SK-N-SH (cell line): ENCODE data around the gene HEPN1. TPM values are rescaled to one million over a fixed set of nuclear protein-coding genes. Genes with fewer than 3 reads are reported as not detected.
A peak's percentile ranks its signal among the peaks of the same experiment; 100 is the strongest.

Experiments used
- CTCF ChIA-PET: fragments of 300-600, 350-600 bp; formaldehyde crosslinking; extraction: SDS; loops from one replicate; lab custom pipeline; 2021; lab: Yijun Ruan, JAX
- POLR2A ChIA-PET: fragments of 350-600 bp; sonication (Branson Sonifier 250); formaldehyde crosslinking; extraction: SDS; loops from one replicate; lab custom pipeline; 2020; ENCODE audit warnings: antibody characterized with exemption, inconsistent platforms; lab: Yijun Ruan, JAX
- DNase-seq: peaks from one replicate; pipeline ENCODE4 v3.0.0; 2012
- H2AFZ ChIP-seq: fragments of 200-600 bp; sonication (generic); 2 replicates; pipeline ENCODE4 v1.8.1; 2016; ENCODE audit warnings: antibody characterized with exemption, mild to moderate bottlenecking, low read depth
- H3F3A ChIP-seq: fragments of 200-600 bp; sonication (generic); replicated peaks from 2 replicates; pipeline ENCODE3; 2016; ENCODE audit warnings: antibody characterized with exemption, mild to moderate bottlenecking; ENCODE audit not compliant: insufficient read depth
- H3K27ac ChIP-seq, 2 experiments: fragments of 200-500 bp in 1 of 2; fragments of 200-600 bp in 1 of 2; sonication (Bioruptor generic) in 1 of 2; sonication (generic), shearing (Covaris generic) in 1 of 2; 2 replicates each; pipeline versions ENCODE4 v1.5.1 to v1.6.1; 2014 to 2016; ENCODE audit warnings: low read depth in 2 of 2, inconsistent platforms in 1 of 2, low read length in 1 of 2, mild to moderate bottlenecking in 1 of 2, mixed read lengths in 1 of 2
- H3K27me3 ChIP-seq: fragments of 200-600 bp; sonication (generic), shearing (Covaris generic); 2 replicates; pipeline ENCODE4 v1.6.1; 2016; ENCODE audit warnings: mixed run types; ENCODE audit not compliant: insufficient read depth
- H3K36me3 ChIP-seq, 2 experiments: fragments of 200-500 bp in 1 of 2; fragments of 200-600 bp in 1 of 2; sonication (Bioruptor generic) in 1 of 2; sonication (generic) in 1 of 2; replicated peaks in 1 of 2; 2 replicates each; pipeline versions ENCODE3 to v1.5.1; 2014 to 2016; ENCODE audit warnings: low read length in 1 of 2, mild to moderate bottlenecking in 1 of 2; ENCODE audit not compliant: insufficient read depth in 2 of 2, control insufficient read depth in 1 of 2
- H3K4me1 ChIP-seq, 2 experiments: fragments of 200-500 bp in 1 of 2; fragments of 200-600 bp in 1 of 2; sonication (Bioruptor generic) in 1 of 2; sonication (generic), shearing (Covaris generic) in 1 of 2; 2 replicates each; pipeline versions ENCODE4 v1.5.1 to v1.6.1; 2014 to 2016; ENCODE audit warnings: low read depth in 1 of 2, low read length in 1 of 2, mixed run types in 1 of 2; ENCODE audit not compliant: insufficient read depth in 2 of 2, control insufficient read depth in 1 of 2
- H3K4me2 ChIP-seq: fragments of 200-600 bp; sonication (generic), shearing (Covaris generic); 2 replicates; pipeline ENCODE4 v1.6.1; 2017; ENCODE audit warnings: mixed run types
- H3K4me3 ChIP-seq, 2 experiments: fragments of 200-500 bp in 1 of 2; fragments of 200-600 bp in 1 of 2; sonication (Bioruptor generic) in 1 of 2; sonication (generic), shearing (Covaris generic) in 1 of 2; 2 replicates each; pipeline versions ENCODE4 v1.5.1 to v1.8.1; 2014 to 2016; ENCODE audit warnings: low read depth in 2 of 2, inconsistent platforms in 1 of 2, low read length in 1 of 2, mild to moderate bottlenecking in 1 of 2, mixed read lengths in 1 of 2, moderate library complexity in 1 of 2
- H3K79me2 ChIP-seq: fragments of 200-600 bp; sonication (generic); 2 replicates; pipeline ENCODE4 v1.8.1; 2017; ENCODE audit warnings: mild to moderate bottlenecking; ENCODE audit not compliant: insufficient read depth
- H3K9ac ChIP-seq: fragments of 200-600 bp; sonication (generic); 2 replicates; pipeline ENCODE4 v1.6.1; 2017; ENCODE audit warnings: mixed run types
- H3K9me2 ChIP-seq: fragments of 200-600 bp; sonication (generic); 2 replicates; pipeline ENCODE4 v1.6.1; 2017; ENCODE audit warnings: mixed run types
- H3K9me3 ChIP-seq: fragments of 200-600 bp; sonication (generic); 2 replicates; pipeline ENCODE4 v1.6.1; 2017; ENCODE audit warnings: mixed run types, mild to moderate bottlenecking, moderate library complexity
- H4K20me1 ChIP-seq: fragments of 200-600 bp; sonication (generic); 2 replicates; pipeline ENCODE4 v1.6.1; 2017; ENCODE audit warnings: mild to moderate bottlenecking, mixed run types; ENCODE audit not compliant: insufficient read depth
- CHD2 ChIP-seq: fragments of 150-350 bp; IDR thresholded peaks from 2 replicates; pipeline ENCODE4 v1.6.1; 2018; ENCODE audit warnings: low read length; ENCODE audit not compliant: partially characterized antibody
- CTCF ChIP-seq: fragments of 200-600 bp; sonication (generic); IDR thresholded peaks from 2 replicates; pipeline ENCODE4 v1.6.1; 2017; ENCODE audit warnings: antibody characterized with exemption, mild to moderate bottlenecking, moderate library complexity
- ELF1 ChIP-seq: IDR thresholded peaks from 2 replicates; pipeline ENCODE4 v1.4.0; 2012
- EZH2phosphoT487 ChIP-seq: fragments of 200-600 bp; sonication (generic); IDR thresholded peaks from 2 replicates; pipeline ENCODE4 v1.6.1; 2017; ENCODE audit warnings: low read depth, mixed run types, mild to moderate bottlenecking, antibody characterized with exemption, moderate library complexity, borderline replicate concordance
- FOXJ3 ChIP-seq: sonication (generic); formaldehyde crosslinking; IDR thresholded peaks from 2 replicates; pipeline ENCODE4 v1.5.1; 2020; ENCODE audit warnings: mild to moderate bottlenecking, missing genetic modification reagents
- GABPA ChIP-seq: IDR thresholded peaks from 2 replicates; pipeline ENCODE4 v1.4.0; 2012; ENCODE audit warnings: low read depth, mild to moderate bottlenecking
- GATA2 ChIP-seq: sonication (generic); formaldehyde crosslinking; IDR thresholded peaks from 2 replicates; pipeline ENCODE4 v1.5.0; 2020; ENCODE audit warnings: mild to moderate bottlenecking, missing genetic modification reagents
- JUND ChIP-seq: IDR thresholded peaks from 2 replicates; pipeline ENCODE4 v1.4.0; 2012
- MAX ChIP-seq: IDR thresholded peaks from 2 replicates; pipeline ENCODE4 v1.4.0; 2012; ENCODE audit warnings: low read depth
- MEF2A ChIP-seq: IDR thresholded peaks from 2 replicates; pipeline ENCODE4 v1.4.0; 2012; ENCODE audit warnings: low read depth, borderline replicate concordance
- NFIC ChIP-seq: IDR thresholded peaks from 2 replicates; pipeline ENCODE4 v1.4.0; 2012; ENCODE audit warnings: borderline replicate concordance
- NRF1 ChIP-seq: IDR thresholded peaks from 2 replicates; pipeline ENCODE4 v1.6.1; 2012; ENCODE audit warnings: low read depth, mild to moderate bottlenecking, low read length
- SIN3A ChIP-seq: IDR thresholded peaks from 2 replicates; pipeline ENCODE4 v1.6.1; 2012; ENCODE audit warnings: low read depth, mild to moderate bottlenecking, low read length, moderate library complexity, borderline replicate concordance
- TAF1 ChIP-seq: IDR thresholded peaks from 2 replicates; pipeline ENCODE4 v1.6.1; 2012; ENCODE audit warnings: low read depth, mild to moderate bottlenecking, low read length, moderate library complexity, borderline replicate concordance
- TCF12 ChIP-seq: IDR thresholded peaks from 2 replicates; pipeline ENCODE4 v1.4.0; 2012
- USF1 ChIP-seq: IDR thresholded peaks from 2 replicates; pipeline ENCODE4 v1.4.0; 2012; ENCODE audit warnings: low read depth, borderline replicate concordance
- USF2 ChIP-seq: fragments of 150-350 bp; IDR thresholded peaks from 2 replicates; pipeline ENCODE4 v1.6.1; 2017; ENCODE audit warnings: antibody characterized with exemption, low read length, low read depth, borderline replicate concordance
- YY1 ChIP-seq: IDR thresholded peaks from 2 replicates; pipeline ENCODE4 v1.4.0; 2012; ENCODE audit warnings: low read depth, mild to moderate bottlenecking
- ZBTB33 ChIP-seq: IDR thresholded peaks from 2 replicates; pipeline ENCODE4 v1.4.0; 2012; ENCODE audit warnings: low read depth, borderline replicate concordance
- WGBS: methylation state at CpG from one replicate; pipeline ENCODE4 v1.1.6; 2017; ENCODE audit warnings: low lambda C conversion rate; 5-methylcytosine and 5-hydroxymethylcytosine counted together
- polyA plus RNA-seq, 3 experiments: library from polyadenylated mRNA; depleted of rRNA; stranded (reverse); fragments of >200 nt; gene quantifications; 2 replicates each; pipeline ENCODE4 v1.2.3, GENCODE V29; 2012

The HEPN1 gene
- polyA plus RNA-seq, 1 of the 3 experiments (the other 2 are of a cell fraction), result not detected

GRCh38 chr11:124896071-124896750, 22.8 kb upstream of the HEPN1 start:
- TF ChIP-seq SIN3A (no peak), CTCF (no peak), FOXJ3 (CRISPR knock-in tag) (no peak), USF1 (no peak), MEF2A (no peak), GATA2 (CRISPR knock-in tag) (no peak), USF2 (no peak), GABPA (no peak), TAF1 (no peak), JUND (no peak), NRF1 (no peak), MAX (no peak), EZH2phosphoT487 (no peak), TCF12 (no peak), NFIC (no peak), YY1 (no peak), ZBTB33 (no peak), ELF1 (no peak), CHD2 (no peak)
- POLR2A ChIA-PET, result no interaction called here
- Histone ChIP-seq H2AFZ (no peak overlapping the region), H3K9me2 (no peaks in the 10 kb centered on the region), H3K9me3 (no peaks in the 10 kb centered on the region), H3F3A (peaks cover 37% of the 10 kb centered on the region), H3K27ac (no peak overlapping the region), H4K20me1 (no peaks in the 10 kb centered on the region), H3K36me3 (no peaks in the 10 kb centered on the region), H3K4me2 (no peak overlapping the region), H3K9ac (no peak overlapping the region), H3K79me2 (no peaks in the 10 kb centered on the region), H3K27me3 (no peaks in the 10 kb centered on the region), H3K4me1 (peaks cover 4 to 34% of the 10 kb centered on the region in 2 experiments; a peak in 3 of 4 replicates), H3K4me3 (no peak overlapping the region)
- CTCF ChIA-PET, result interaction anchor here (1.2 kb wide), 1 partner anchor 30 kb away, joined by 3 read pairs; no protein-coding TSS in a partner anchor
- peak; percentile 8 for DNase-seq
- WGBS, result 82% methylated on average over 7 of the region's 16 CpGs
